Measurements from ENCODE around the gene SUPT20HL2.
"Not testable (repeated sequence)": the region's sequence is repeated elsewhere in the genome, so short reads cannot be mapped to it uniquely, and the experiment has no call there.

GRCh38 chrX:24308803-24309202 is 5.1 kb downstream of the SUPT20HL2 start:
- not testable (repeated sequence) for TF ChIP-seq HDAC6 (IDR thresholded peaks at IDR 0.05; ENCODE audit: low read depth, low read length); KDM5A (IDR thresholded peaks at IDR 0.05; ENCODE audit: low read length); ZNF274 (IDR thresholded peaks at IDR 0.05; ENCODE audit: borderline replicate concordance, extremely low read depth, low read length); CBX5 (IDR thresholded peaks at IDR 0.05; ENCODE audit: low read depth, low read length); RNF2 (IDR thresholded peaks at IDR 0.05; ENCODE audit: borderline replicate concordance, low read depth, low read length, missing control alignments, poor library complexity, severe bottlenecking); CHD1 (IDR thresholded peaks at IDR 0.05; ENCODE audit: low read depth, low read length)
